Stimulated activated naive CD4-positive, alpha-beta T cell treated with Interleukin-2 at 50 U/mL for 16 hours (primary cell): ENCODE results near the gene NT5M.
"Not testable (repeated sequence)": the region's sequence is repeated elsewhere in the genome, so short reads cannot be mapped to it uniquely, and the experiment has no call there.

Experiments used
- DNase-seq: peaks from one replicate; lab custom pipeline; 2025; lab: John Stamatoyannopoulos, UW

The NT5M gene

GRCh38 chr17:17303010-17303846 is at the start of gene NT5M:
Gene NT5M, plus strand, starts transcription at chr17:17303373. Its CDS starts 178 bp downstream, at chr17:17303551.
- DNase-seq = peak; percentile 55

- no peak for DNase-seq
These were observed 49.8 kb upstream of the NT5M start for GRCh38 chr17:17253406-17253805.

- no peak for DNase-seq
These were observed 49.1 kb upstream of the NT5M start for GRCh38 chr17:17254036-17254435.

- DNase-seq = not testable (repeated sequence)
These were observed 47.5 kb upstream of the NT5M start for GRCh38 chr17:17255689-17256088.

GRCh38 chr17:17256316-17256715 is 46.9 kb upstream of the NT5M start:
- DNase-seq = no peak

GRCh38 chr17:17258011-17258410 is 45.2 kb upstream of the NT5M start:
- no peak for DNase-seq

GRCh38 chr17:17258998-17259397 is 44.2 kb upstream of the NT5M start:
- DNase-seq = no peak

- DNase-seq = no peak
These were observed 38.7 kb upstream of the NT5M start for GRCh38 chr17:17264430-17264829.

GRCh38 chr17:17269926-17270773 is 33.0 kb upstream of the NT5M start:
- no peak for DNase-seq

- DNase-seq = no peak
These were observed 27.2 kb upstream of the NT5M start for GRCh38 chr17:17275971-17276370.

- DNase-seq = not testable (repeated sequence)
These were observed 25.7 kb upstream of the NT5M start for GRCh38 chr17:17277431-17277830.

GRCh38 chr17:17279316-17279715 is 23.9 kb upstream of the NT5M start:
- DNase-seq = no peak

- peak; percentile 97 for DNase-seq
These were observed 22.3 kb upstream of the NT5M start, which contains the start of gene COPS3 for GRCh38 chr17:17280613-17281549. Gene COPS3, minus strand, starts transcription at chr17:17281246. Its CDS starts 60 bp downstream, at chr17:17281186.

GRCh38 chr17:17285951-17286350 is 17.2 kb upstream of the NT5M start:
- no peak for DNase-seq

GRCh38 chr17:17289086-17289485 is 14.1 kb upstream of the NT5M start:
- DNase-seq = no peak

GRCh38 chr17:17289701-17290100 is 13.5 kb upstream of the NT5M start:
- no peak for DNase-seq

GRCh38 chr17:17295141-17295540 is 8.0 kb upstream of the NT5M start:
- no peak for DNase-seq

- DNase-seq = no peak
These were observed 6.0 kb upstream of the NT5M start for GRCh38 chr17:17297217-17297616.

- no peak for DNase-seq
These were observed 5.1 kb upstream of the NT5M start for GRCh38 chr17:17298108-17298507.

- DNase-seq = peak; percentile 36
These were observed 2.3 kb upstream of the NT5M start for GRCh38 chr17:17300624-17301568.

GRCh38 chr17:17301659-17302058 is 1.5 kb upstream of the NT5M start:
- not testable (repeated sequence) for DNase-seq
